ENCODE data around the gene RIPPLY2.

Gene RIPPLY2

GRCh38 chr6:83847179-83847578 is 6.0 kb upstream of the RIPPLY2 start:
- TF ChIP-seq CTCF (conservative IDR thresholded peaks at IDR 0.05) (no peak), ZFX (IDR thresholded peaks at IDR 0.05) (no peak)
- no peak overlapping the region for H3K27ac ChIP-seq

- TF ChIP-seq CTCF (conservative IDR thresholded peaks at IDR 0.05) = no peak
- TF ChIP-seq ZFX (IDR thresholded peaks at IDR 0.05) = no peak
These were observed 4.0 kb upstream of the RIPPLY2 start for GRCh38 chr6:83849127-83849526.

GRCh38 chr6:83849610-83850009 is 3.5 kb upstream of the RIPPLY2 start:
- TF ChIP-seq CTCF (conservative IDR thresholded peaks at IDR 0.05) (no peak), ZFX (IDR thresholded peaks at IDR 0.05) (no peak)
- no peak overlapping the region for H3K27ac ChIP-seq

More at GRCh38 chr6:83849127-83849526, 4.0 kb upstream of the RIPPLY2 start:
- no peak overlapping the region for H3K27ac ChIP-seq

GRCh38 chr6:83852528-83853177 is 507 bp upstream of the RIPPLY2 start:
- no peak overlapping the region for H3K27ac ChIP-seq
- TF ChIP-seq CTCF (conservative IDR thresholded peaks at IDR 0.05) (no peak), ZFX (IDR thresholded peaks at IDR 0.05) (no peak)

- H3K27ac ChIP-seq = no peak overlapping the region
- TF ChIP-seq ZFX (IDR thresholded peaks at IDR 0.05) = no peak
- TF ChIP-seq CTCF (conservative IDR thresholded peaks at IDR 0.05) = no peak
These were observed 891 bp downstream of the RIPPLY2 start for GRCh38 chr6:83854001-83854501.

GRCh38 chr6:83854766-83855165 is 1.6 kb downstream of the RIPPLY2 start:
- TF ChIP-seq ZFX (IDR thresholded peaks at IDR 0.05) (no peak), CTCF (conservative IDR thresholded peaks at IDR 0.05) (no peak)
- H3K27ac ChIP-seq = no peak overlapping the region

- peak within 1 kb of the TSS; percentile 67 for H3K27ac ChIP-seq
- TF ChIP-seq CTCF (conservative IDR thresholded peaks at IDR 0.05) (peak; percentile 39), ZFX (IDR thresholded peaks at IDR 0.05) (no peak)
These were observed 6.5 kb downstream of the RIPPLY2 start, which contains the start of gene CYB5R4 for GRCh38 chr6:83859410-83860358. Gene CYB5R4, plus strand, starts transcription at chr6:83859689. Its CDS starts 94 bp downstream, at chr6:83859783.

Measured in C4-2B (cell line).